ENCODE data around the gene KLF13. TPM values are rescaled to one million over a fixed set of nuclear protein-coding genes. Genes with fewer than 3 reads are reported as not detected.
A peak's percentile ranks its signal among the peaks of the same experiment; 100 is the strongest.

KLF13 gene
- total and polyA plus RNA-seq, 11 donors, result 22.4 to 74.0 (median 56.4) TPM

DNA sequence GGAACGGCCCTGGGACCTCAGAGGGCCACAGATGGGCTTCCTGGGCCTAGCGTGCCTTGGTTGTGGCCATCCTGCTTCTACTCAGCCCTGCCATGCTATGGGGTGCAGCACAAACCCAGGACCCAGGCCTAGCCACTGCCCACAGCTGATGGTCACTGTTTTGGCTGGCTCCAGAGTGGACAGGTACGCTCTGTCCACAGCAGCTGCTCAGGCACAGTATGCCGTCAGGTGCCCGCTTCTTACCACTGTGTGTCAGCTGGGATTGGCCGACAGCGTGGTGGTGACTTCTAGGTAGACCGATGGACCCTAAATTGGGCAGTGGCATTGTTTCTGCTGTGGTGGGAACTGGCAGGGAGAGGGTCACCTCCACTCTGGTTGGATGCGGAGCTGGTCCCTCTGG lies 47.3 kb downstream of the KLF13 start:
- ATAC-seq (no peak), DNase-seq (peak in 1 of 5 donors; percentile 23)
- no peaks in the 10 kb centered on the region for H3K9me3 ChIP-seq
- no peaks in the 10 kb centered on the region for H3K27me3 ChIP-seq
- intact Hi-C loops (cut with DNase I), result loop anchor here in 1 of 10 donors (5.0 kb wide), 1 partner anchor 68 kb away; no protein-coding TSS in a partner anchor
- H3K4me3 ChIP-seq, result no peak overlapping the region
- peaks cover 0 to 94% (median 73%) of the 10 kb centered on the region in 12 donors for H3K4me1 ChIP-seq
- peaks cover 0 to 62% (median 27%) of the 10 kb centered on the region in 9 donors for H3K36me3 ChIP-seq
- TF ChIP-seq, protein P1, sequence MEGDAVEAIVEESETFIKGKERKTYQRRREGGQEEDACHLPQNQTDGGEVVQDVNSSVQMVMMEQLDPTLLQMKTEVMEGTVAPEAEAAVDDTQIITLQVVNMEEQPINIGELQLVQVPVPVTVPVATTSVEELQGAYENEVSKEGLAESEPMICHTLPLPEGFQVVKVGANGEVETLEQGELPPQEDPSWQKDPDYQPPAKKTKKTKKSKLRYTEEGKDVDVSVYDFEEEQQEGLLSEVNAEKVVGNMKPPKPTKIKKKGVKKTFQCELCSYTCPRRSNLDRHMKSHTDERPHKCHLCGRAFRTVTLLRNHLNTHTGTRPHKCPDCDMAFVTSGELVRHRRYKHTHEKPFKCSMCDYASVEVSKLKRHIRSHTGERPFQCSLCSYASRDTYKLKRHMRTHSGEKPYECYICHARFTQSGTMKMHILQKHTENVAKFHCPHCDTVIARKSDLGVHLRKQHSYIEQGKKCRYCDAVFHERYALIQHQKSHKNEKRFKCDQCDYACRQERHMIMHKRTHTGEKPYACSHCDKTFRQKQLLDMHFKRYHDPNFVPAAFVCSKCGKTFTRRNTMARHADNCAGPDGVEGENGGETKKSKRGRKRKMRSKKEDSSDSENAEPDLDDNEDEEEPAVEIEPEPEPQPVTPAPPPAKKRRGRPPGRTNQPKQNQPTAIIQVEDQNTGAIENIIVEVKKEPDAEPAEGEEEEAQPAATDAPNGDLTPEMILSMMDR (IDR thresholded peaks at IDR 0.05), result no peak
- no peak for TF ChIP-seq POLR2A (IDR thresholded peaks at IDR 0.05)
- 95 to 98% (median 96%) methylated on average over 4 to 9 of the region's 9 CpGs for WGBS, 4 donors
- H3K27ac ChIP-seq, result peak overlapping the region in 10 of 12 donors; percentile 11 to 94 (median 60)

DNA sequence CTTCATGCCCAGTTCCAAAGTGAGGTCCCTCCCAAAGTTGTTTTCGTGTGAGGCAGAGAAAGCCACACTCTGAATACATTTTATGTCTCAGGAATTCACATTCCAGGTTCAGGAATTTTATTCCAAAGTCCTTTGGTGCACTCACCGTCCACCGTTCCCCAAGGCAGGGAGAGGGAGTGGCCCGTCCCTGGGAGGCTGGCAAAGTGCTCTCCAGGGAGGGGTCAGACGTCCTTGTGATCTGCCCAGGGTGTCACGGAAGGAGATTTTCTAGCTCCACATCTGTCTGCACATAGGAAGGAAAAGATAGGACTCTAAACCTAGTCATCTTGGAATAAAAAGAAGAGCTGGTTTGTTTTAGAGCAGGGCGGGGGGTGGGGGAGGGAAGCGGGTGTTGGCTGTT lies 47.9 kb downstream of the KLF13 start:
- ATAC-seq (no peak), DNase-seq (no peak)
- intact Hi-C loops (cut with DNase I), result loop anchor here in 1 of 10 donors (5.0 kb wide), 1 partner anchor 68 kb away; no protein-coding TSS in a partner anchor
- Histone ChIP-seq H3K4me3 (no peak overlapping the region), H3K27ac (peak overlapping the region in 10 of 12 donors; percentile 11 to 94 (median 51)), H3K27me3 (no peaks in the 10 kb centered on the region), H3K4me1 (peaks cover 0 to 94% (median 72%) of the 10 kb centered on the region in 12 donors), H3K9me3 (no peaks in the 10 kb centered on the region), H3K36me3 (peaks cover 0 to 67% (median 27%) of the 10 kb centered on the region in 9 donors)
- no peak for TF ChIP-seq POLR2A (IDR thresholded peaks at IDR 0.05)
- TF ChIP-seq, protein P1 (IDR thresholded peaks at IDR 0.05), result no peak
- WGBS, 4 donors, result 40 to 46% (median 40%) methylated on average over 8 of the region's 8 CpGs

DNA sequence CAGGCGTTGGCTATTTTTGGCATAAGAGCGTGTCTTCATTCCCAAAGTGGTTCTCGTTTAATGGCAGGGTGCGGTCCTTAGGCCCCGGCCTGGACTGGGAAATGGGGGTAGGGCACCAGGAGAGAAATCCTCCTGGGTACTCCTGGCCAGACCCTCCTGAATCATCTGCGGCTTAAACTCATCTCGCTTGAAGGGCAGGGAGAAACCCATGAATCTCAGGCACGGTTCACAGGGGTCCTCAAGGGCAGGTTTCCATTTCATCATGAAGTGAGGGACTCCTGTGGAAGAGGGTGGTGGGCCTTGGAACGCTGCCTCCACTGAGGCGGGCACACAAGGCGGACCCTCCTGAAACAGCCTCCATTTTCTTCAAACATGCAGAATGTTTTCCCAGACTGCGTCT lies 48.4 kb downstream of the KLF13 start:
- no peak for TF ChIP-seq POLR2A (IDR thresholded peaks at IDR 0.05)
- TF ChIP-seq, protein P1 (IDR thresholded peaks at IDR 0.05), result no peak
- Histone ChIP-seq H3K4me3 (no peak overlapping the region), H3K27me3 (no peaks in the 10 kb centered on the region), H3K27ac (peak overlapping the region in 9 of 12 donors; percentile 11 to 94 (median 55)), H3K9me3 (no peaks in the 10 kb centered on the region), H3K4me1 (peaks cover 0 to 94% (median 70%) of the 10 kb centered on the region in 12 donors), H3K36me3 (peaks cover 0 to 72% (median 27%) of the 10 kb centered on the region in 9 donors)
- intact Hi-C loops (cut with DNase I), result loop anchor here in 1 of 10 donors (5.0 kb wide), 1 partner anchor 67 kb away; no protein-coding TSS in a partner anchor
- DNase-seq (no peak), ATAC-seq (no peak)
- 72 to 77% (median 75%) methylated on average over 12 of the region's 12 CpGs for WGBS, 4 donors

DNA sequence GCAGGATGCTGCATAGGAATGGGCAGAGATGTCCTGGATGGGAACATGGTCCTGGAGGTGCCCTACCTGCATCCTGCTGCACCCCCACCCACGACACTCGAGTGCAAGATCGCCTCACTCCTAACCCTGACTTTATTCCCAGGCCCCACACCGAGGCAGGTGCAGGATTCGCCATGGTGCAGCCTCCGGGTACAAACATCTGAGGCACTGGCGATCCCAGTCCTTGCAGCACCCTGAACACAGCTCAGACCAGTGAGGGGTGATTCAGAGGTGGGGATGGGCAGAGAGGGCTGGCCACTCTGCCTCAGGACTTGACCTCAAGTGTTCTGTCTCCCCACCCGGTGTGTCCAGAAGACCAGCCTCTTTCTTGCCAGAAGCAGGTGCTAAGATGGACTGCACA lies 49.1 kb downstream of the KLF13 start:
- WGBS, 4 donors, result 83 to 95% (median 90%) methylated on average over 6 to 8 of the region's 8 CpGs
- peaks cover 0 to 92% (median 71%) of the 10 kb centered on the region in 12 donors for H3K4me1 ChIP-seq
- peaks cover 0 to 80% (median 27%) of the 10 kb centered on the region in 9 donors for H3K36me3 ChIP-seq

More for the DNA sequence above, 49.1 kb downstream of the KLF13 start:
- ATAC-seq (no peak), DNase-seq (peak in 1 of 5 donors; percentile 29)
- no peak for TF ChIP-seq POLR2A (IDR thresholded peaks at IDR 0.05)
- TF ChIP-seq, protein P1 (IDR thresholded peaks at IDR 0.05), result no peak
- Histone ChIP-seq H3K27me3 (no peaks in the 10 kb centered on the region), H3K4me3 (no peak overlapping the region), H3K27ac (peak overlapping the region in 1 of 12 donors; percentile 47), H3K9me3 (peaks cover 0 to under 1% (median 0%) of the 10 kb centered on the region in 12 donors)
- intact Hi-C loops (cut with DNase I), result no loop called here
